ENCODE measurements around the gene HUWE1. TPM values are rescaled to one million over a fixed set of nuclear protein-coding genes. Genes with fewer than 3 reads are reported as not detected.
"Not testable (repeated sequence)": the region's sequence is repeated elsewhere in the genome, so short reads cannot be mapped to it uniquely, and the experiment has no call there.

HUWE1 gene, protein sequence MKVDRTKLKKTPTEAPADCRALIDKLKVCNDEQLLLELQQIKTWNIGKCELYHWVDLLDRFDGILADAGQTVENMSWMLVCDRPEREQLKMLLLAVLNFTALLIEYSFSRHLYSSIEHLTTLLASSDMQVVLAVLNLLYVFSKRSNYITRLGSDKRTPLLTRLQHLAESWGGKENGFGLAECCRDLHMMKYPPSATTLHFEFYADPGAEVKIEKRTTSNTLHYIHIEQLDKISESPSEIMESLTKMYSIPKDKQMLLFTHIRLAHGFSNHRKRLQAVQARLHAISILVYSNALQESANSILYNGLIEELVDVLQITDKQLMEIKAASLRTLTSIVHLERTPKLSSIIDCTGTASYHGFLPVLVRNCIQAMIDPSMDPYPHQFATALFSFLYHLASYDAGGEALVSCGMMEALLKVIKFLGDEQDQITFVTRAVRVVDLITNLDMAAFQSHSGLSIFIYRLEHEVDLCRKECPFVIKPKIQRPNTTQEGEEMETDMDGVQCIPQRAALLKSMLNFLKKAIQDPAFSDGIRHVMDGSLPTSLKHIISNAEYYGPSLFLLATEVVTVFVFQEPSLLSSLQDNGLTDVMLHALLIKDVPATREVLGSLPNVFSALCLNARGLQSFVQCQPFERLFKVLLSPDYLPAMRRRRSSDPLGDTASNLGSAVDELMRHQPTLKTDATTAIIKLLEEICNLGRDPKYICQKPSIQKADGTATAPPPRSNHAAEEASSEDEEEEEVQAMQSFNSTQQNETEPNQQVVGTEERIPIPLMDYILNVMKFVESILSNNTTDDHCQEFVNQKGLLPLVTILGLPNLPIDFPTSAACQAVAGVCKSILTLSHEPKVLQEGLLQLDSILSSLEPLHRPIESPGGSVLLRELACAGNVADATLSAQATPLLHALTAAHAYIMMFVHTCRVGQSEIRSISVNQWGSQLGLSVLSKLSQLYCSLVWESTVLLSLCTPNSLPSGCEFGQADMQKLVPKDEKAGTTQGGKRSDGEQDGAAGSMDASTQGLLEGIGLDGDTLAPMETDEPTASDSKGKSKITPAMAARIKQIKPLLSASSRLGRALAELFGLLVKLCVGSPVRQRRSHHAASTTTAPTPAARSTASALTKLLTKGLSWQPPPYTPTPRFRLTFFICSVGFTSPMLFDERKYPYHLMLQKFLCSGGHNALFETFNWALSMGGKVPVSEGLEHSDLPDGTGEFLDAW (N-terminal part only)
- polyA plus RNA-seq (ENCODE audit: insufficient read length in 3 of 3): 100 to 1,000 TPM; 132 to 138 (median 136) TPM

DNA sequence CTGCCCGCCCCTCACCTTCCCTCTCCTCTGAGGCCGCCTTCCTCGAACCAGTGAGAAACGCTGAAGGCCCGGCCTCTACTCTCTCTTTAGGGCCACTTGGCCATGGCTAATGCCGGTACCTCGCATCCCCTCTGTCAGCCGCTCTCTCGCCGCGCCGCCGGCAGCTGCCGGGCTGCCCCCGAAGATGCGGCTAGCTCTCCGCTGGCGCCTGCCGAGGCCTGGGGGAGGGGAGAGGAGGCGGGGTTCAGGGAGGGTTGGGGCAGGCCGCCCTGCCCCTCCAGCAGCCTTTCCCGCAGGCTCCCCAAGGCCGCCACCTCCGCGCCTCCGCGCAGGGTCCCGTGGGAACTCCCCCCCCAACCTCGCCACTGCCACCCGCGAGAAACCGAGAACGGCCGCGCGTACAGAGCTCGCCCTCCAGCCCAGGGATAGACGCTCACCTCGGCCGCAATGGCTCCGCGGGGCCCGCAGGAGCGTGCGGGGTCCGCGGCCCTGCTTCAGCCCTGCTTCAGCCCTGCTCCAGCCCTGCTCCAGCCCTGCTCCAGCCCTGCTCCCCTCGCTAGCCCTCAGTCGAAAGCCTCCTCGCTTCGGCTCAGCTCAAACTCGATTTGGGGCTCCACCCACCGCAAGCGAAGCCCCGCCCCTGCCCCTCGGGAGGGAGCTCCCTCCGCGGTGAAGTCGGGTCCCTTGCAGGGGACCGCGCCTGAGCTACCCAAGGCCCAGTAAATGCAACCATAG is at the start of gene HUWE1:
TSS of gene HUWE1 (minus strand) at position 569 of the 735 bp plus-strand sequence. CDS start 32,612 bp downstream, outside the sequence.
- DNase-seq (ENCODE audit: low read depth in 3 of 3, low spot score in 2 of 3): peak in 1 of 3 donors; percentile 56

- no peak for DNase-seq (ENCODE audit: low read depth in 3 of 3, low spot score in 2 of 3)
These were observed 46.3 kb upstream of the HUWE1 start for GRCh38 chrX:53732797-53733196.

GRCh38 chrX:53729751-53730150 is 43.2 kb upstream of the HUWE1 start:
- DNase-seq (ENCODE audit: low read depth in 3 of 3, low spot score in 2 of 3): no peak

- no peak for DNase-seq (ENCODE audit: low read depth in 3 of 3, low spot score in 2 of 3)
These were observed 42.0 kb upstream of the HUWE1 start for GRCh38 chrX:53728506-53728905.

DNA sequence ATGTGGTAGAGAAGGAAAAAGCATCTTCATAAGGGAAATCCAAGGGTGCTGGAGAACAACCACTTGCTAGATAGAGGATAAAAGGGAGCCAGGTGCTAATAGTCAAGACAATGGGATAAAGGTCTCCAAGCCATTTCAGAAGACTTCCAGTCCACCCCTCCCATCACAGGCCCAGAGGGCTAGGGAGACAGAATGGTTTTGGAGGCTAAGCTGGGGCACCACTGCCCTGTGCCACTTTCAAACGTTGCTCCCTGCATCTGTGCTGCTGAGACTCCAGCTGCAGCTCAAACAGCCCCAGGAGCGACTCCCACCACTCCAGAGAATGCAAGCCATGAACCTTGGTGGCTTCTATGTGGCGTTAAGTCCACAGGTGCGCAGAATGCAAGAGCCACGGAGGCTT is 38.4 kb upstream of the HUWE1 start:
- DNase-seq (ENCODE audit: low read depth in 3 of 3, low spot score in 2 of 3): no peak

DNA sequence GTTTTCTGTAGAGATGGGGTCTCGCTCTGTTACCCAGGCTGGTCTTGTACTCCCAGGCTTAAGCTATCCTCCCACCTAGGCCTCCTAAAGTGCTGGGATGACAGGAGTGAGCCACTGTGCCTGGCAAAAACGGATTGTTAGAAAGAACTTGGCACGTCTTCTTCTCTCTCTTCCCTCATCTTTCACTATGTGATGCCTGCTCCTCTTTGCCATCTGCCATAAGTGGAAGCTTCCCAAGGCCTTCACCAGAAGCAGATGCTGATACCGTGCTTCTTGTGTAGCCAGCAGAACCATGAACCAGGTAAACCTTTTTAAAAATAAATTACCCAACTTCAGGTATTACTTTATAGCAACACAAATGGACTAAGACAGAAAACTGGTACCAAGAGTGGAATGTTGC is 36.9 kb upstream of the HUWE1 start:
- DNase-seq (ENCODE audit: low read depth in 3 of 3, low spot score in 2 of 3): no peak

DNA sequence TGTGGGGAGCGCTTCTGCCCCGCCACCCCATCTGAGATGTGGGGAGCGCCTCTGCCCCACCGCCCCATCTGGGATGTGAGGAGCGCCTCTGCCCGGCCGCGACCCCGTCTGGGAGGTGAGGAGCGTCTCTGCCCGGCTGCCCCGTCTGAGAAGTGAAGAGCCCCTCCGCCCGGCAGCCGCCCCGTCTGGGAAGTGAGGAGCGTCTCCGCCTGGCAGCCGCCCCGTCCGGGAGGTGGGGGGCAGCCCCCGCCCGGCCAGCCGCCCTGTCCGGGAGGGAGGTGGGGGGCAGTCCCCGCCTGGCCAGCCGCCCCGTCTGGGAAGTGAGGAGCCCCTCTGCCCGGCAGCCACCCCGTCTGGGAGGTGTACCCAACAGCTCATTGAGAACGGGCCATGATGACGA is 35.1 kb upstream of the HUWE1 start:
- not testable (repeated sequence) for DNase-seq (ENCODE audit: low read depth in 3 of 3, low spot score in 2 of 3)

DNA sequence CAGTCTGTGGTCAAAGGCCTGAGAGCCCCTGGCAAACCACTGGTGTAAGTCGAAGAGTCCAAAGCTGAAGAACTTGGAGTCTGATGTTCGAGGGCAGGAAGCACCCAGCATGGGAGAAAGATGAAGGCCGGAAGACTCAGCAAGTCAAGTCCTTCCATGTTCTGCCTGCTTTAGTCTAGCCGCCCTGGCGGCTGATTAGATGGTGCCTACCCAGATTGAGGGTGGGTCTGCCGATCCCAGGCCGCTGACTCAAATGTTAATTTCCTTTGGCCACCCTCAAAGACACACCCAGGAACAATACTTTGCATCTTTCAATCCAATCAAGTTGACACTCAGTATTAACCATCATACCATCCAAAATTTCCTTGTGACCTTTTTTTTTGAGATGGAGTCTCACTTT is 33.1 kb upstream of the HUWE1 start:
- not testable (repeated sequence) for DNase-seq (ENCODE audit: low read depth in 3 of 3, low spot score in 2 of 3)

DNA sequence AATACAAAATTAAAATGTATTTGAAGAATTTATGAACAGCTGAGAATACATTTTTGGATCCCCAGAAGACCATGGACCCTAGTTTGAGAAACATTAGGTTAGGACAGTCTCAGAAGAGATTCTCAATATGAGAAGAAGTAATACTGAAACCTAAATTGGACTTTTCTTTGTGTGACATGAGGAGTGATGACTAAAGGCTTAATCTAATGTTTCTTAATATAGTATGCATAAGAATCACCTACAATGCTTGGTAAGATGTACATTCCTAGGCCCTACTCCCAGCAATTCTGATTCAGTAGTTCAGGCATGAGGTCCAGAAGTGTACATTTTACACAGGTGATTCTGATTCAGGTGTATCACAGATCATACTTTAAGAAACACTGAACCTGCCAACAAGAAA is 31.6 kb upstream of the HUWE1 start:
- no peak for DNase-seq (ENCODE audit: low read depth in 3 of 3, low spot score in 2 of 3)

- DNase-seq (ENCODE audit: low read depth in 3 of 3, low spot score in 2 of 3): no peak
These were observed 30.7 kb upstream of the HUWE1 start for GRCh38 chrX:53717205-53717604.

DNA sequence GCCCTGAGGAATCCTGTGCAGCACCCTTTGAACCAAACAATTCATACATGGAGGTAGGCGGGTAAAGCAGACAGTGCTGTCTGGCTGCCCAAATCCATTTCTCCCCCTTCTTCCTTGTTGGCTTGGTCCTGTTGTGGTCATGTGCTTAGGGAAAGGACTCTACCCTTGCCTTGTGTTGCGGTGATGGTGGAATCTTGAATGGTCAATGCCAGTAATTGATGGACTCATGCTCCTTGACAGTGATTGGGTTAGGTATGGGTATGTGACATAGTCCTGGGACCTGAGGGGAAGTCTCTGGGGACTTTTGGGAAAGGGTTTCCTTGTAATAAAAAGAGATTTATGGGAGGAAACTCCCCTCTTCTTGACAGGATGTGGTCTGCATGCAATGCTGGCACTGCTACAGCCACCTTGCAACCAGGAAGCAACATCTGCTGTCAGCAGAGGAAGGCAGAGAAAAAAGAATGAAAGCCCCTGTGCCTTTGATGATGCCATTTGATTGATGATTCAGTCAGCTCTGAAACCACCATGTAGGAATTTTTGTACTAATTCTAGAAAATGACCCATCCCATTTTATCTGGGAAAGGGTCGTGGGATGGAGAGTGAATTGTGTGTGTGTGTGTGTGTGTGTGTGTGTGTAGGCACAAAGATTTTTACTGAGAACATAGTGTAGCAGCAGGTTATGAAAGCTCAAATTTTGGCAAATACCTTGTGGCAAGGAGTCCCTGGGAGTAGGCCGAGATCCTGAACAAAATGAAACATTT is 30.0 kb upstream of the HUWE1 start:
- no peak for DNase-seq (ENCODE audit: low read depth in 3 of 3, low spot score in 2 of 3)

GRCh38 chrX:53715346-53715924 is 28.9 kb upstream of the HUWE1 start:
- DNase-seq (ENCODE audit: low read depth in 3 of 3, low spot score in 2 of 3): no peak

DNA sequence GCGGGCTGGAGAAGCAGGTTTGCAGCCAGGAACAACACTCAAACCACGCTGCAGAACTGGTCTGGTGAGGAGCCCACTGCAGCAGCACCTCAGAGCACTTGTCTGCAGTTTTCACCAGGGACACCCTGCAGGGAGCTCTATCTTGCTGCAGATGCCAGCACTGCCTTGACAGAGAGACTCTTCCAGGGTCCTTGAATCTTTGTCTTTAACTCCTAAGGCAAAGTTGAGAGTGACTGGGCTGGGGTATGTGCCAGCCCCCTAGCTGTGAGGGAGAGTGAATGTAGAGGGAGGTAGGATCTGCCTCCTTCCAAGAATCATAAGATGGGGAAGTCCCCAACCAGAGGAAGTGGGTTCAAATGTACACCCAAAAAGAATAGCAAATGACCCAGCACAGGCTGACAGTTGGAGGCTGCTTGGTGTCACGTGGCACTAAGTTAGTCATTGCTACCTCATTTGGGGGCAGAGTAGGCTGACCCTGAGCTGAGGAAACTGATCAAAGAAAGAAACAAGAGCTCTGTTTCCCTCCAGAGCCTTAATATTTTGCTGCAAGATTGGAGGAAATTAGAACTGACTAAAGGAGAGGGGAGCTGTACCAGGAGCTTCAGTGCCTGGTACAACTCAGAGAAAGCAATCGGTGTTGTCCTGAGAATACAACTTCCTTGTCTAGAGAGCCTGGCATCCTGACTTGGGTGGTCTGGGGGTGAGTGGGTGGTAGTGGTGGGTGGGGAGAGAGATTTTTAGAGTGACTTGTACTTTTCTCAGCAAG is 28.2 kb upstream of the HUWE1 start:
- DNase-seq (ENCODE audit: low read depth in 3 of 3, low spot score in 2 of 3): no peak

DNA sequence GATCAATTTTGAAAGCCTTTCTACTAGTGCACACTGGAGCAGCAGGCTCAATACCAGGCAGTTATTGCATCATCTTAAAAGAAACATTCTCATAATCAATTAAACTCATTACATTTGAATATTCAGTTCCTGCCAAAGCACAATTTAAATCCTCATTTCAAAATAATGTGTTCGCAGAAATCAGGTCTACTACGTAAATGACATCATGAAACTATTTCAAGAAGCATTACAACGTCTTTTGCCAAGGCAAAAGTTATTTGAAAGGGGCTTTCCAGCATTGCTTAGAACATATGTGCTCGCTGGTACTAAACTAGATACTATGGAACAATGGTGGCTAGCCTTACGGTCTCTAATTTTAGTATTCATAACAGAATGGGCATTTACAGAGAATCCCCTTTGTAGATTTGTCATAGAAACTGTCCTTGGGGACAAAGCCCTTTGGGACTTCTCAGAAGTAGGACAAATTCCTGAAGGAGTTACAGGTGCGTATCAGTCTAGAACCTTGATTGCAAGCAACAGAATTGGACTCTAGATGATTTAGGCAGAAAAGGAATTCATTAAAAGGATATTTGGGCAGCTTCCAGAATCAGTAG is 27.6 kb upstream of the HUWE1 start:
- no peak for DNase-seq (ENCODE audit: low read depth in 3 of 3, low spot score in 2 of 3)

DNA sequence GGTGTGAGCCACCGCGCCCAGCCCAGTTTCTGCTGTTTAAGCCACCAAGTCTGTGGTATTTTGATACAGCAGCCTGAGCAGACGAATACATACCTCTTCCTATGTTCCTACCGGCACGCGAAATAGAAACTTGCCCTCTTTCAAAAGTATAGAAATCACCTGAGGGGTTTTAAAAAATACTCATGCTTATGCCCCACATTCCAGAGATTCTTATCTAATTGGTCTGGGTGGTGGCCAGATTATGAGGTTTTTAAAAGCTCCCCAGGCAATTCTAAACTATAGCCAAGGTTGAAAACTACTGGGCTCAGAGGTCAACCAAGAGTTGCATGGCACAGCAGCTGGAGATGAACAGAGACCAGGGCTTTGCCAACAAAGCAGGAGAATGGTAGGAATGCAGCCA is 24.9 kb upstream of the HUWE1 start:
- DNase-seq (ENCODE audit: low read depth in 3 of 3, low spot score in 2 of 3): no peak

DNA sequence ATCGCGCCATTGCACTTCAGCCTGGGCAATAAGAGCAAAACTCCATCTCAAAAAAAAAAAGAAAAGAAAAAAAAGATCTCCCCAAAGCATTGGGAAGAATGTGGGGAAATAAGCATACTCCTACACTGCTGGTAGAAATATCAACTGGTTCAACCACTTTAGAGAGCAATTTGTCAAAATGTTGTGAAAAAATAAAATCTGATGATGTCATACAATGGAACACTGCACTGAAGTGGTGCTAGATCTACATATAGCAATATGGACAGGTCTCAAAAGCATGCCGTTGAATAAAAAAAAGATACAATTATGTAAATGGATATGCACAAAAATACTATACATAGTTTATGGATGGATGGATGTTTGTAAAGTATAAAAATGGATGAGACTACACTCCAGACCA is 18.3 kb upstream of the HUWE1 start:
- DNase-seq (ENCODE audit: low read depth in 3 of 3, low spot score in 2 of 3): no peak

DNA sequence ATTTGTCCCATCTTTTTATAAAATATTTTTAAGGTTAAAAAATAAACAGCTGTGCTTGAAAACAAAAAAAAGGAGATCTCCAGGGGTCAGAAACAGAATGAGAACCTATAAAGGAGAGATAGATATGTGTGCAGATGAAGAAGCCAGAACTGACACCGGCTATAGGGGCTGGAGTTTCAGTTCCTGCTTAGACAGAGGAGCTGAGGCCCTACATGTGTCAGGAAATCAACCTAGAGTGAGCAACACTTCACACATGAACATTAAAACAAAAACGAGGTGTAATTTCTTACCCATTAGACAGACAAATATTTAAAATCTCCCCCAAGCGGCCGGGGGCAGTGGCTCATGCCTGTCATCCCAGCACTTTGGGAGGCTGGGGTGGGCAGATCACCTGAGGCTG is 17.8 kb upstream of the HUWE1 start:
- no peak for DNase-seq (ENCODE audit: low read depth in 3 of 3, low spot score in 2 of 3)

GRCh38 chrX:53695946-53696549 is 9.5 kb upstream of the HUWE1 start:
- DNase-seq (ENCODE audit: low read depth in 3 of 3, low spot score in 2 of 3): no peak
